ENCODE results near the gene FLOT1.

Gene FLOT1

DNA sequence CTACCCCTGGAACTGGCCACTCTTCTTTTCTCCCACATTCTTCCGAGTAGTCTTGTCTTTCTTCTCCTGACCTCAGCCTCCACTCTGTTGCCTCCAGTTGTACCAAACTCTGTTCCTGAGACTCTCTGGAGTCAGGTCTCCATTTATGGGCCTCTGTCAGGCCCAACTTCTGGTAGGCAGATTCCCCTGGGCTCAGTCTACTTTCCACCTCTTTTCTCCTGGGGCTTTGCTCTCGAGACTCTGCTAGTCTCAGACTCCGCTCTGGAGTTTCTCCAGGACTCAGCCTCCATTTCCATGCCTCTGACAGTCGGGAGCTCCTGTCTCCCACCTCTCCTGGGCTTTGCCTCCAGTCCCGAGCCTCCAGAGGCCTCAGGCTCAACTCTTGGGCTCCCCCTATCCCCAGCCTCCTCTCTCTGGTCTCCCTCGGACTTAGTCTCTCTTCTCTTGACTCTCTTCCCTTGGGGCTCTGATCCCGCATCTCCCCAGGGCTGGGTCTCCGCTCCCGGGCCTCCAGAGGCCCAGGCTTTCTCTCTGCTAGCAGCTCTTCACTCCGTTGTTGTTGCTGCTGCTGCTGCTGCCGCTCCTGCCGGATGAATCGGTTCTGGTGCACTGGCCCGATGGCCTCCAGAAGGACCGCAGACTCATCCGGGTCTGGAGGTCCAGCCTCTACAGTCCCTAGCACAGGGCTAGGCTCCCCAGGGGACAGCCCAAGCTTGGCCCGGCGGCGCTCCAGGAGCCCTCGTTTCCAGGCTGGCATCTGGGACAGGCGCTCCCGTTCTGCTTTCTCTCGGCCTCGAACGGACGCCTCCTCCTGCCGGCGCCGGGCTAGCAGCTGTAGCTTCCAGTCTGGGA, 57.1 kb downstream of the FLOT1 start:
- peak overlapping the region; percentile 95 for H3K27ac ChIP-seq (ENCODE audit: poor library complexity, severe bottlenecking)
- TF ChIP-seq, protein P1, sequence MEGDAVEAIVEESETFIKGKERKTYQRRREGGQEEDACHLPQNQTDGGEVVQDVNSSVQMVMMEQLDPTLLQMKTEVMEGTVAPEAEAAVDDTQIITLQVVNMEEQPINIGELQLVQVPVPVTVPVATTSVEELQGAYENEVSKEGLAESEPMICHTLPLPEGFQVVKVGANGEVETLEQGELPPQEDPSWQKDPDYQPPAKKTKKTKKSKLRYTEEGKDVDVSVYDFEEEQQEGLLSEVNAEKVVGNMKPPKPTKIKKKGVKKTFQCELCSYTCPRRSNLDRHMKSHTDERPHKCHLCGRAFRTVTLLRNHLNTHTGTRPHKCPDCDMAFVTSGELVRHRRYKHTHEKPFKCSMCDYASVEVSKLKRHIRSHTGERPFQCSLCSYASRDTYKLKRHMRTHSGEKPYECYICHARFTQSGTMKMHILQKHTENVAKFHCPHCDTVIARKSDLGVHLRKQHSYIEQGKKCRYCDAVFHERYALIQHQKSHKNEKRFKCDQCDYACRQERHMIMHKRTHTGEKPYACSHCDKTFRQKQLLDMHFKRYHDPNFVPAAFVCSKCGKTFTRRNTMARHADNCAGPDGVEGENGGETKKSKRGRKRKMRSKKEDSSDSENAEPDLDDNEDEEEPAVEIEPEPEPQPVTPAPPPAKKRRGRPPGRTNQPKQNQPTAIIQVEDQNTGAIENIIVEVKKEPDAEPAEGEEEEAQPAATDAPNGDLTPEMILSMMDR (IDR thresholded peaks at IDR 0.05; ENCODE audit: poor library complexity, severe bottlenecking): peak; percentile 28
- DNase-seq (ENCODE audit: low spot score): no peak
- H3K4me3 ChIP-seq (ENCODE audit: severe bottlenecking): peak overlapping the region; percentile 86
- H3K27me3 ChIP-seq (ENCODE audit: insufficient read depth, poor library complexity, severe bottlenecking): no peaks in the 10 kb centered on the region
- ATAC-seq (ENCODE audit: low read depth): no peak
- no peaks in the 10 kb centered on the region for H3K9me3 ChIP-seq (ENCODE audit: severe bottlenecking)
- peaks cover 44% of the 10 kb centered on the region for H3K36me3 ChIP-seq (ENCODE audit: low read depth)
- H3K4me1 ChIP-seq (ENCODE audit: insufficient read depth, poor library complexity, severe bottlenecking): peaks cover 11% of the 10 kb centered on the region

GRCh38 chr6:30684386-30685156, 57.9 kb downstream of the FLOT1 start:
- H3K27ac ChIP-seq (ENCODE audit: poor library complexity, severe bottlenecking): peak overlapping the region; percentile 95
- H3K36me3 ChIP-seq (ENCODE audit: low read depth): peaks cover 52% of the 10 kb centered on the region
- peak overlapping the region; percentile 86 for H3K4me3 ChIP-seq (ENCODE audit: severe bottlenecking)
- DNase-seq (ENCODE audit: low spot score): no peak
- no peaks in the 10 kb centered on the region for H3K27me3 ChIP-seq (ENCODE audit: insufficient read depth, poor library complexity, severe bottlenecking)
- peaks cover 17% of the 10 kb centered on the region for H3K4me1 ChIP-seq (ENCODE audit: insufficient read depth, poor library complexity, severe bottlenecking)
- no peak for ATAC-seq (ENCODE audit: low read depth)
- TF ChIP-seq, protein P1 (IDR thresholded peaks at IDR 0.05; ENCODE audit: poor library complexity, severe bottlenecking): no peak
- no peaks in the 10 kb centered on the region for H3K9me3 ChIP-seq (ENCODE audit: severe bottlenecking)

DNA sequence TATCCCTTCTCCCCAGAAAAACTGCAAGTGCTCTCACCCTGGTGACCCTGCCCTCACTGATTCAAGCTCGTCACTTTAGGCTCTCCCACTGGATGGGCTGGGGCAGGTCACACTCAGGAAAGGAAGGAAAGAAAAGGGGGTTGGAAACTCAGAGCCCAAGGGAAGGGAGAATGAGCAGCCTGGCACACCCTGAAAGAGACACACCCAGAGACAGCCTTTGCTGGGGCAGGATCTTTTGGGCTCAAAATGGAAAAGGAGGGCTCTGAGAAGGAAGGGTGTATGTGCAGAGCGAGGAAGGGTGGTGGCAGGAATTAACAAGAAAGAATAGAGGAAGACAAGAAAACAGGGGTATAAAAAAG, 58.5 kb downstream of the FLOT1 start:
- Histone ChIP-seq H3K36me3 (ENCODE audit: low read depth) (peaks cover 57% of the 10 kb centered on the region), H3K9me3 (ENCODE audit: severe bottlenecking) (no peaks in the 10 kb centered on the region), H3K27me3 (ENCODE audit: insufficient read depth, poor library complexity, severe bottlenecking) (no peaks in the 10 kb centered on the region), H3K27ac (ENCODE audit: poor library complexity, severe bottlenecking) (peak overlapping the region; percentile 95), H3K4me3 (ENCODE audit: severe bottlenecking) (peak overlapping the region; percentile 86), H3K4me1 (ENCODE audit: insufficient read depth, poor library complexity, severe bottlenecking) (peaks cover 18% of the 10 kb centered on the region)
- TF ChIP-seq, protein P1 (IDR thresholded peaks at IDR 0.05; ENCODE audit: poor library complexity, severe bottlenecking): no peak
- DNase-seq (ENCODE audit: low spot score) (no peak), ATAC-seq (ENCODE audit: low read depth) (no peak)

DNA sequence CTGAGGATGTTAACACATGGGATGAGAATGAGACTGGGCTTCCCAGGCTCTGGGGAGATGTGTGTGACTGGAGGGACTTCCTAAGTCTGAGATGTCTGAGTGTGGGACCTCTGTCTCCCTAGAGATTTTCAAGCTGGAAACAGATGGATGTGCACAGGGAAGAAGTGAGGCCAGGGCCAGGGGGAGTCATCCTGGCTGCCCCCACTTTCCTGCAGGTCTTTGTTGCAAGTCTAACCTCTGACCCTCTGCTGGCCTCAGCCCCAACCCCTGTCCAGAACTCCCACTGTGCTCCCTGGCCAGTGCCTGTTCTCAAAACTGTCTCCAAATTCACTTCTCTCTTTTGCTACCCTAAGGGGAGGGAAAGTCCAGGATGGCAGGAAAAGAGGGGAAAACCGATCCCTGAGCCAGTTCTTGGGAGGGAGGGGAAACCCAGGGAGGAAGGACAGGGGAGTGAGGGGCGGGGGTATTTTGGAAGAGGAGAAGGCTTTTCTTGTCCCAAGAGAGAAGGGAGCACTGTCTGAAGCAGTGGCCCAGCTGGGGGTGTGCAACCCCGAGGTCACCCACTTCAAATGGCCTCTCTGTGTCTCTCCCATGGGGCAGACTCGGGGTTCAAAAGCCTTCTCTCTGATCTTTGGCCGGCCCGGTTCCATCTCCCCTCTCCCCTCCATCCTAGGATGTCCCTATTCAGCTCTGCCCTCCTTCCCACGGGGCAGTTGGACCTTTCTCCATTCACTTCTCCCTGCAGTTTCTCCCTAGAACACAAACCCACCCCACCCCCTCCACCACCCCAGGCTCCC, 59.1 kb downstream of the FLOT1 start:
- TF ChIP-seq, protein P1 (IDR thresholded peaks at IDR 0.05; ENCODE audit: poor library complexity, severe bottlenecking): no peak
- no peak for DNase-seq (ENCODE audit: low spot score)
- Histone ChIP-seq H3K9me3 (ENCODE audit: severe bottlenecking) (no peaks in the 10 kb centered on the region), H3K27me3 (ENCODE audit: insufficient read depth, poor library complexity, severe bottlenecking) (no peaks in the 10 kb centered on the region), H3K27ac (ENCODE audit: poor library complexity, severe bottlenecking) (peak overlapping the region; percentile 95), H3K4me3 (ENCODE audit: severe bottlenecking) (peak overlapping the region; percentile 86), H3K4me1 (ENCODE audit: insufficient read depth, poor library complexity, severe bottlenecking) (peaks cover 18% of the 10 kb centered on the region), H3K36me3 (ENCODE audit: low read depth) (peaks cover 62% of the 10 kb centered on the region)
- ATAC-seq (ENCODE audit: low read depth): no peak
